NCI-H2171 (cell line): ENCODE results near the gene TMEM123.
"Not testable (repeated sequence)": the region's sequence is repeated elsewhere in the genome, so short reads cannot be mapped to it uniquely, and the experiment has no call there.

Source experiments
- DNase-seq: peaks from one replicate; lab custom pipeline; 2025; lab: John Stamatoyannopoulos, UW

The TMEM123 gene

DNA sequence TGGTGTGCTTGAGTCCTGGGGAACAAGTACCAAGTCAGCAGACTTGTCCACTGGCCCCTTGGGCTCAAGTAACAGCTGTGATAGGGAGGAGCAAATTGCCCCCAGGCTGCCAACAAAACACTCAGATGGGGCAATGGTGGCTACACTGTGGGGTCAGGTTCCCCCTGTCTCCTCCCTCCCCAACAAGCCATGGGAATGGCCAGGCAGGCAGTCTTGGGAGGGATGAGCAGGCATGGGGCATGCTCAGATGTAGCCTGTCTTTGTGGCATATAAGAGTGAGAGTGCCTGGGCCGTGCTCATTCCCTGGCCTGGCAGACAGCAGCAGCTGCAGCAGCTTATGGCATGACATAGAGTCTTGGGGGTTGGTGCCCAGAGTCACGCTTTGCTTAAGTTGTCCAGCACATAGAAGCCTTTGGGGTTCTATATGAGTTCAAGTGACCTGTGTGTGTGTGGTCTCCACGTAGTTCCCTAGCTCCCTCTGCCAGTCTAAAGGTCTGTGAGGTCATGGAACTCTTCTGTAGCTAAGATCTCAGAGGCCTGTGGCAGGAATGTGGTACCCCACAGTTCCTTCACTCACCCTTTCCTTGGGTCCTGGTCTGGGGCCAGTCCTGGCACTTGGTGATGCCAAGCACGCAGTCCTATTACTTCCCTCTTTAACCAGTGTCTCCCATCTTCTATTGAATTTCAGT, 60.9 kb downstream of the TMEM123 start:
- DNase-seq, result no peak

DNA sequence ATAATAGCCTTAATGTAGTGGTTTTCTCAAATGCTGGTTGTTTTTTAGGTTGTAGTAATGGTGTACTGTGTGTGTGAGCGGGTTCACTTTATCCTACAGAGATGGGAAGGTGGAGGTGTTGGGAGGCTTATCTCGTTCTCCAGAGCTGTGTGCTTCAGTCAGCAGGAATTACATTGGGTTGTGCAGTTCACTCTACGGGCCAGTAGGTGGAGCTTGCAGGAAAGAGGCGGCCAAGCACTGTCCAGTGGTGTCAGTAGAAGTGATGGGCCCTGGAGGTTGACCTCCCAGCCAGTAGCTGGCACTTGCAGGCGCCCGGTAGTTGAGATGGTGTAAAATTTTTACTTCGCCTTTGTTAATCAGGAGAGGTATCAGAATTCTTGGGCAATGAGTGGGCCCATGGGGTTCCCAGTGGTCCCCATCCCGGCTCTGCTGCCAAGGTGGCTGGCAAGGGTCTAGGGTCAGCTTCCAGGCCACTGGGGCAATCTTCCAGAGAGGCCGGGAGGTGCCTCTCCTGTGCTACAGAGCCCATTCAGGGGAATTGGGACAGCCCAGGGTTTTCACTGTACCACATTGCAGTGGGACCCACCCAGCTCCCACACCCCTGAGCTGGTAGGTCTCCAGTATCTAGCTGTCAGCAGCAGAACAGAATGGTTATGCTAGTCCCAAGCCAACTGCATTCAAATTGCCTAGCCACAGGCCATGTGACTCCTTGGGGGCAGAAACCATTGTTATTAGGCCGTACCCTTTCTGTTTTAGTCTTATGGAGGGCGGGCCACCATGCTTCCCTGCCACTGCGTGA, 61.7 kb downstream of the TMEM123 start:
- DNase-seq, result no peak

DNA sequence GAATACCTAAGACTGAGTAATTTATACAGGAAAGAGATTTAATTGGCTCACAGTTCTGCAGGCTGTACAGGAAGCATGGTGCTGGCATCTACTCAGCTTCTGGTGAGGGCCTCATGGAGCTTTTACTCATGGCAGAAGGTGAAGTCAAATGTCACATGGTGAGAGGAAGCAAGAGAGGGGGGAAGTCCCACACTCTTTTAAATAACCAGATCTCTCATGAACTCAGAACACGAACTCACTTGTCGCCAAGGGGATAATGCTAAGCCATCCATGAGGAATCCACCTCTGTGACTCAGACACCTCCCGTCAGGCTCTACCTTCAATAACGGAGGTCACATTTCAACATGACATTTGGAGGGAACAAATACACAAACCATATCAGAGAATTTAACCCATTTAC, 63.3 kb downstream of the TMEM123 start:
- DNase-seq, result no peak

DNA sequence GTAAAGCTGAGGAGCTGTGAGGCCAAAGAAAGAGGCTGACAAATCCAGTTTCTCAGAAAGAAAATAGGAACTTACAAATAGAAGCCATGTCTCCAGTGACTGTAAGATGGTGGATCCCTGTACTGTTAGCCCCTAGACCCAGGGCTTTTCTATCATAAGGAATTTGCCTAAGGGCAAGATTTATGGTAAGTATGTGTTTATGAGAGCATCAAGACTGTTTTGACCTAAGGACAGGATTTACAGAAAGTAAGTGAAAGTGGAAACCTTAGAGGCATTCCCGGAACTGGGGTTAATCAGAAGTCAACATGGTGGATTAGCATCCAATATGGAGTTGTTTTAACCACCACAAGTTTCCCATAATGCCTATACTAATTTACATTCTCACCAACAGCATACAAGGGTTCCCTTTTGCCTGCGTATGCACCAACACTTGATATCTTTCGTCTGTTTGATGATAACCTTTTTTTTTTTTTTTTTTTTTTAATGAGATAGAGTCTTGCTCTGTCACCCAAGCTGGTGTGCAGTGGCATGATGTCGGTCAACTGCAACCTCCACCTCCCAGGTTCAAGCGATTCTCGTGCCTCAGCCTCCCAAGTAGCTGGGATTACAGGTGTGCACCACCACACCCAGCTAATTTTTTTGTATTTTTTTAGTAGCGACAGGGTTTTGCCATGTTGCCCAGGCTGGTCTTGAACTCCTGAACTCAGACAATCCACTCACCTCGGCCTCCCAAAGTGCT, 65.4 kb downstream of the TMEM123 start:
- no peak for DNase-seq

DNA sequence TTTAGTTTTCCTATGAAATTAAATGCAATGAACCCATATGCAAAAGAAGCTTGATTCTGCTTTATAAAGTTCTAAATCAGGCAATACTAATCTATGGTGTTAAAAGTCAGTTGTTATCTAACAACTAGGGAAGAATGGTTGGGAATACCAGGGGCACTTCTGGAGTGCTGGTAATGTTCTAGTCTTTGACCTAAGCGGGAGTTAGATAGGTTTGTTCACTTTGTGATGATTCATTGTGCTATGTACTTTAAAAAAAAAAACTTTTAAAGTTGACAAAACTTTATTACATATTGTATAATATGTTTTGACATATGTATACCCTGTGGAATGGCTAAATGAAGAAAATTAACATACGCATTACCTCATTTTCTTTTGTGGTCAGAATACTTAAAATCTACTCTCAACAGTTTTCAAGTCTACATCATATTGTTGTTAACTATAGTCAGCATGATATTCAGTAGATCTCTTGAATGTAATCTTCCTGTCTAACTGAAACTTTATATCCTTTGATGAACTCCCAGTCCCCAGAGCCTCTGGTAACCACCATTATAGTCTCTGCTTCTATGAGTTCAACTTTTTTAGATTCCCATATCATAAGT, 66.3 kb downstream of the TMEM123 start:
- no peak for DNase-seq

DNA sequence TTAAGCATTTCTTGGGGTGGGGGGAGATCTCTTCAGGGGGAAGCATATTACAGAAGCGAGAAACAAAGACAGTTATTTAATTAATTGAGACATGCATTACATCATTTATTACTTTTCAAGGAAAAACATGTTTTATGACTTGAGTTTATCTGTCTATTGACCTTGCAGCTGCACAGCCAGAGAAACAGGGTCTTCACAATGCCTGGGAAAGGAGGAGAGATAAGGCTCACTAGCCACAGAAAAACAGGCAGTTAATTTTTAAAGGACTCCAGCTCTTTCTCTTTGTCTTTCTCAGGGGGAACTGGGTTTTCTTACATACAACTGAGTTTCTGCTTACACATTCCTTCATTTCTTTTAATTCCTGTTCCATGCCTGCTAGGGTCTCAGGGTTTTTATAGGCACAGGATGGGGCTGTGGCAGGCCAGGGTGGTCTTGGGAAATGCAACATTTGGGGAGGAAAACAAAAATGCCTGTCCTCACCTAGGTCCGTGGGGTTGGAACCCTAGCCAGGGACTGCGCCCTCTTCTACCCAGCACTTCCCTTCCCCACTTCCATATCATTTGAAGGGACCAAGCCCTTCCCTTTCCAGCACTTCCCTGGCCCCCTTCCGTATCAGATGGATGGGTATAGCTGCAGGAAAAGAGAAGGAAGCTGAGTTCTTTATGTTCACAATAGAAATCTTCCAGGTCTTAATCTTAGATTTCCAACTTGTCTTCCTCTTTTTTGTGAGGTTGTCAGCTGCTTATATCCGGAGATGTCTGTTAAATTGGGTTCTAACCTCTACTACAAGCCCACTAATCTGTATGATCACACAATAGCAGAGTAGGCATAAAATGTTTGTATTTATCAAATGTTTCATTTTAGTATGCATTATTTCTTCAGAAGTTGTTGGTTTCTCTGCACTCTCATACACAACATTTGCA, 67.2 kb downstream of the TMEM123 start:
- DNase-seq, result no peak

DNA sequence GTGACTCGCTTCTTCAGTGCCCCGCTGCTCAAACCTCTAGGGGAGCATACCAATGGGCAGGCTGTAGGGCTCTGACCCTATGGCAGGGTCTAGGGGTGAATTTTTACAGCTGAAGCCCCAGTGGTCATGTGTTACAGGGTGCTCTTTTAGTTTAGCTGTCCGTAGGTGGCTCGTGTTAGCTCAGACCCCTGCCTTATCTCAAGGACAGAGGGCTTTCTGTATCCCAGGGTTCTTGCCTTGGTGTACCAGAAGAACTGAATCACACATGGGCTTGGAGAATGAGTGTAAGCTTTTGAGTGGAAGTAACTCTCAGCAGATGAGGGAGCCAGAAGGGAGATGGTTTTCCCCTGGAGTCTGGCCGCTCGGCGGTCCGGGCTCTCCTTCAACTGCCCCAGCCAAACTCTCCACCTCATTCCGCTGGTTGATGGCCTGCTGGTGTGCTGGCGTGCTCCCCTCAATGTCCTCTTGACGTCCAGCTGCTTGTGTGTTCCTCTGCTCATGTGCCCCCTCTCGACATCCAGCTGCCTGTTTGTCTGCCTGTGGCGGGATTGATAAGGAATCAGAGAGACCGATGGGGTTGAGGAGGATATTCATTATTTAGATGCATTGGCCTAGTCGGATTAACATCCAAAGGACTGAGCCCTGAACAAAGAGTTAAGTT, 68.0 kb downstream of the TMEM123 start:
- no peak for DNase-seq

DNA sequence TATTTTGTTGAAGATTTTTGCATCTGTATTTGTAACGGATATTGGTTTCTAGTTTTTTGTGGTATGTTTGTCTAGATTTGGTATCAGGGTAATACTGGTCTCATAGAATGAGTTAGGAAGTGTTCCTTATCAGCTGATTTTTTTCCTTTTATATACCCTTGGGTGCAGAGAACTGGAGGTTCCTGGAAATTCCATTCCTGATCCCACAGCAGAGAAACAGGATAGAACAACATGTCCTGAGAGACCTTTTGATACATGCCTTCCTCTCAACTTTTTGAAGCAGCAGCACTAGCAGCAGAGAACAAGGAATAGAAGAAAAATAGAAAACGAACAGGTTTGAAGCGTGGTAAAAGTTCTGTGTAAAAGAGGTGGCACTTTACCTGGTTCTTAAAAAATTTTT, 68.7 kb downstream of the TMEM123 start:
- DNase-seq, result no peak

DNA sequence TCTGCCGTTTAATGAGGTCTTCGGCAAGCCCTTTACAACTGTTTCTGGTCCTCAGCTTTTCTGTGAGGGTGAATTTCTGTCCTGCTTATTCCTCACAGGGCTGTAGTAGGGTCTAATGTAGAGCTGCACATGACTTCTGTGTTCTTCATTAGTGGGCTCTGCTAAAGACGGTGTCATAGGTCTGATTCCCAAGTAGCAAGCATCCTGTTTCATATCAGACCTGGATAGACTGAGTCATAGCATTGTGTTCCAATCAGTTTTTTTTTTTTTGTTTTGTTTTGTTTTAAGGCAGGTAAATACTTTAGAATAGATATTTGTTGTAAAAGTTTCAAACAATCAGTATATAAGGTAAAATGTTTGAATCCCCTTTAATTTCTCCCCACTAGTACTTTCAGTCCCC, 70.2 kb downstream of the TMEM123 start:
- DNase-seq, result no peak

DNA sequence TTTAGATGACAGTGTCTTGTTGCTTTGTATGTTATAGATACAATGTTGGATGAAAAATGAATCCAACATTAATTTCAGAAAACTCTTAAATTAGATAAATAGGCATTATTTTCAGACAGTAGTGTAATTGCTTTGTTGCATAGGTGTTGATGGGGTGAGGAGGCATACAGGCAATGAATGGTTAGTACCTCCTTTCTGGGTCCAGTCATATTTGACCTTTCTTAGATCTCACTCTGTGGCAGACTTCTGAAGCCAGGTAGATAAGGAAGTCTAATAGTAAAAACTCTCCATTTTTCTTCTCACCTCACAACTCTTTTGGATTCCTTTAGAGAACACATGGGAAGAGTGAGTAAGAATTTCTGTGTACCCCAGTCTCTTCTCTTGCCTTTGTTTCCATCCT, 73.7 kb downstream of the TMEM123 start:
- no peak for DNase-seq

DNA sequence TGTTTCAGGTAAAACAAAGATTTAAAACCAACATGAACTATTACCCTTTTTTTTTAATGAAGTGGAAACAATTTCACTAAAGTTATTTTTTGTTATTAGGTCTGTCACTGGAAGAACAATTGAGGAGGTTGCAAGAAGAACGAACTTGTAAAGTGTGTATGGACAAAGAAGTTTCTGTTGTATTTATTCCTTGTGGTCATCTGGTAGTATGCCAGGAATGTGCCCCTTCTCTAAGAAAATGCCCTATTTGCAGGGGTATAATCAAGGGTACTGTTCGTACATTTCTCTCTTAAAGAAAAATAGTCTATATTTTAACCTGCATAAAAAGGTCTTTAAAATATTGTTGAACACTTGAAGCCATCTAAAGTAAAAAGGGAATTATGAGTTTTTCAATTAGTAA, 74.7 kb downstream of the TMEM123 start:
- DNase-seq, result no peak

DNA sequence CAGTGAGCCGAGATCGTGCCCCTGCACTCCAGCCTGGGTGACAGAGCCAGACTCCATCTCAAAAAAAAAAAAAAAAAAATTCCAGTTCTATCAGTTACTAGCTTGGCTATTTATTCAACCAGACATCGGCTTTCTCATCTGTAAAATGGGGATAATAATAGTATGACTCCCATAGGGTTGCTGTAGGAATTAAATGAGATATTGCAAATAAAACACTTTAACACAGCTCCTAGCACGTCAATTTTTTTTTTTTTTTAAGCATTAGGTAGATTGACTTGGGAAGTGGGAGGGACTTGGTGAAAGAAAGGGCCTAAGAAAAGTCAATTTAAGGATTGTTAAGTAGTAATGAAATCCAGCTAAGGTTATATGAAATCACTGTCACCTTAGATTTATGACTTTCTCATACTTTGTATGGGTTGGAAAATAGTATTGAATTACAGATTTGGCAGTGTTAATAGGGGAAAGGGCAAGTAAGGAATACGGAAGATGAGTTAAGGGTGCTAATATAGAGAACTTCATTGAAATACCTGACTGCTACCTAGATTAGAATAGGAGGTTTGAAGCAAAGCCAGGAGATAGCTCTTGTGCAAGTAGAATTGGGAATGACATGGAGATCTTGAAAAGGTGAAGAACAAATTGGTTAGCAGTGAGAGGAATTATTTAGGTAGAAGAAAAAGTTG, 76.7 kb downstream of the TMEM123 start:
- no peak for DNase-seq

DNA sequence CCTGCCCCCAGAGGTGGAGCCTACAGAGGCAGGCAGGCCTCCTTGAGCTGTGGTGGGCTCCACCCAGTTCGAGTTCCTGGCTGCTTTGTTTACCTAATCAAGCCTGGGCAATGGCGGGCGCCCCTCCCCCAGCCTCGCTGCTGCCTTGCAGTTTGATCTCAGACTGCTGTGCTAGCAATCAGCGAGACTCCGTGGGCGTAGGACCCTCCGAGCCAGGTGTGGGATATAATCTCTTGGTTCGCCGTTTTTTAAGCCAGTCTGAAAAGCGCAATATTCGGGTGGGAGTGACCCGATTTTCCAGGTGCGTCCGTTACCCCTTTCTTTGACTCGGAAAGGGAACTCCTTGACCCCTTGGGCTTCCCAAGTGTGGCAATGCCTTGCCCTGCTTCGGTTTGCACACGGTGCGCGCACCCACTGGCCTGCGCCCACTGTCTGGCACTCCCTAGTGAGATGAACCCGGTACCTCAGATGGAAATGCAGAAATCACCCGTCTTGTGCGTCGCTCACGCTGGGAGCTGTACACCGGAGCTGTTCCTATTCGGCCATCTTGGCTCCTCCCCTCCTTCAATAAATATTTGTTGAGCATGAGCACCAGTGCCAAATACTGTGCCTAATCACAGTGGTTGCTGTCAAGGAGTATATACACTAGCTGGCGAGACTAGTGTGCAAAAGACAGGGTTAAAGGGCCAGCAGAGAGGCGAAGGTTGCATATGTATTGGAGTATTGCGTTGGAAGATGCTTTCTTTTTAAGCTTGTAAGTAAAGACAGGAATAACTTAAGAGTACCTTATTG, 77.7 kb downstream of the TMEM123 start:
- not testable (repeated sequence) for DNase-seq

DNA sequence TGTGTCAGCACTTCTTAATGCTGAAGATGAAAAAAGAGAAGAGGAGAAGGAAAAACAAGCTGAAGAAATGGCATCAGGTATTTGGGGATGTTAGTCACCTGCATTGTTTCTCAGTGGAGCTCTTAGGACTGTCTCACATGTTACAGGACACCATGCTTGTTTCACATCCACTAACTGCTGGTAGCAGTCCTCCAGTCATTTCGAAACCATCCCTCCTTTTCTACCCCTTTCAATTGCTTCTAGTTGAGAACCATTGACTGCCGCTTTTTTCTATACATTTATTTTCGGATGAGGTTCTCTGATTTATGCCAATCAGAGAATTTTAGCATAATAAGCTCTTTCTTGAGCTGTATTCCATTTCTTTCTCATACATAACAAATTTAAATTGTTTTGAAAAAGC, 84.1 kb downstream of the TMEM123 start:
- DNase-seq, result no peak

DNA sequence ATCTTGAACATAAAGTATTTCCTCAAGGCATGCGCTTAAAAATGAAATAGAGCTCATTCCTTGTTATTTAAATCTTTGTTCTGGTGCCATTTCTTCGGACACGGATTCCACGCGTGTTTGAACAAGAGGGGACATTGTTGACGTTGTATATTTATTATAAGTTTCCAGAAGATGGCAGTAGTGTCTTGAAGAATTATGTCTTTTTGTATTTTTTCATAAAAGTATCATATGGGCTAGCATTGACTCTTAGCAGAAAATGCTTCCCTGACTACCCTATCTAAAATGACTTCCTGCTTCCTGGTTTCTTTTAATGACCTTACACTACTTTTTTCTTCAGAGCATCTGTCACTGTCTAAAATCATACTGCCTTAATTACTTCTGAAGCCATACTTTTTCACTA, 85.2 kb downstream of the TMEM123 start:
- no peak for DNase-seq

DNA sequence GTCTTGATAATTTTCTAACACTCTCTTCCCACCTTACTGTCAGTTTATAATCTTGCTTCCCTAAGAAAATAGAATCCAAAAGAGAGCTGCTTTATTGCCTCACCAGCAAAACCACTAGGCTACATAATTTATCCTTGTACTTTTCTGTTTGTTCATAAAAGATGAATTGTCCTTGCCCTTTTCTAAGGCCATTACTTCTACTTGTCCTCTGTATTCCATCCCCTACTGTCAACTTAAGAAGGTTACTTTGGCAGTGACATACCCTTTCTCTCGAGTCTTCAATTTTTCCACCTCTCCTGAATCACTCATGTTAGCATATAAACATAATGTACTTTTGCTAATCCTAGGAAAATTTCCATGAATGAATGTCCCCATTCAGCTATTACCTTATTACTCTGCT, 87.6 kb downstream of the TMEM123 start:
- no peak for DNase-seq

DNA sequence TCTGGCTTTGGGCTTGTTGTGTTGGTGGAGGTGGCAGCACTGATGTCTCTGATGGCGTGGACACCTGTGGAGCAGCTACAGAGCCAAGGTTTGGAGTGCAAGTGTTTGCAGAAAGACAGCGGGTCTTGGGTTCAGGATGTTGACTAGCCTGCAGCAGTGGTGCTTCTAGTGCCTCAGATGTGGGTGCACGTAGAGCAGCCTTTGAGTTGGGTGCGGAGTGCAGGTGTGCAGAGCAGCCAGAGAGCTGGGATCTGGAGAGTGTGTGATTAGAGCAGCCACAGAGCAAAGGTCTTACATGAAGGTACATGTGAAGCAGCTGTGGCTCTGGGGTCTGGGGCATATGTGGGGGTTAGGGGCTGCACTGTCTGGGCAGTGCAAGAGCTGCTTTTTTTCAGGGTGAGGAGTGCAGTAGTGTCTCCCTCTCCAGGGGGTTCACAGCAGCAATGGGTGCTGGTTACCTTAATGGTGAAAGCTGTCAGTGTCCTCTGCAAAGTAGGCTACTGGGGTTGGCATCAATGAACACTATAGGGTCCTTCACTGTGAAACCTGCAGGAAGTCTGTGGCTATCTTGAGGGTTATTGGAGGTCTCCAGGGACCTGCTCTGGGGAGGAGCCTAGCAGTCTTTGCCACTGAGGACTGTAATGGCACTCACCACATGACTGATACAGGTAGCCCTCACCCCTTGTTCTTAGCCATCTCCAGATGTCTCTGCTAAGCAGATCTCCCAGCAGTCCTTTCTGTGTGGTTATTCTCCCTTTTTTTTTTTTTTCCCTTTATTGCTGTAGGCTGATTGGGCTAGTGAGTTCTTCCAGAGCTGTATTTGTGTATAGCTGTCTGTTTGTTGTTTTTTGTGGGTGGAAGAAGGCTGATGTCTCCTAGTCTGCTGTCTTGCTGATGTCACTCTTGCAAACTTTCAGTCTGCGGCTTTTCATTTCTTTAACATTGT, 91.2 kb downstream of the TMEM123 start:
- no peak for DNase-seq

DNA sequence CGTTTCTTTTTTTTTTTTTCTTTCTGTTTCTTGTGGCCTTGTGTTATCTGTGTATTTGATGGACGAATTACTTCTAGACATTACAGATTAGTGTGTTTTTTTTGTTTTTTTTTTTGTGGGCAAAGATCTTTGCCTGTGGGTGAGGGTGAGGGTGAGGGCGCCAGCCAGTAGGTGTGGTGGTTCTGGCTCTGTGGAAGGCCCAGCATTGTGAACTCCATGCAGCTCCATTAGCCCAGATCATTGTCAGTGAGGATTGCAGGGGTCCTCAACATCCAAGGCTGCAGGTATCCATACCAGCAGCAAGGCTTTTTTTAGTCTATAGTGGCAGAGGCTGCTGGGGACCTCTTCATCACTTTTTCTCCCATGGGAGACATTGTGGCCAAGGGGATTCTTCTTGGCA, 91.9 kb downstream of the TMEM123 start:
- no peak for DNase-seq
